Measurements from ENCODE around the gene EPB41.

- no peak for TF ChIP-seq BHLHE40 (IDR thresholded peaks at IDR 0.05; ENCODE audit: borderline replicate concordance)
- TF ChIP-seq TARDBP (IDR thresholded peaks at IDR 0.05) = no peak
Observed at GRCh38 chr1:29133861-29134694, 219.7 kb downstream of the EPB41 start.
